ENCODE measurements around the gene ARHGAP10.

ARHGAP10 gene

DNA sequence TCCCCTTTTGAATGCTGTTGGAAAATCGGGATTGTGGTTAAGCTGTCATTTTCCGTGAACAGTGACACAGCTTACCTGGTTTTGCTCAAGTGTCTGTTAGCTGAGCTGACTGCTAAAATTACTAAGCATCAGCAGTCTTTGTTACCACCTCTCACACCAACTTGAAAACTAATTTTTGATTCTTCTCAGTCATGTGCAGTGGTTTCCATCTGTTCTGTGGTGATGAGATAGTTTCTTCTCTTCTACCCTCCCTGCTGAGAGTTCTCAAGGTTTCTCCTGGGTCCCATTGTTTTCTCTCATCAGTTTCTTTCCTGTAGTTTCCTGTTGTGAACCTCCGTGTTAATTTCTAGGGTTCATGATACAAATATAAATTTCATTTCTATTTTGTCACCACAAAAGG is 225.6 kb downstream of the ARHGAP10 start:
- no peak for DNase-seq (ENCODE audit: low spot score)
- TF ChIP-seq, protein P1, sequence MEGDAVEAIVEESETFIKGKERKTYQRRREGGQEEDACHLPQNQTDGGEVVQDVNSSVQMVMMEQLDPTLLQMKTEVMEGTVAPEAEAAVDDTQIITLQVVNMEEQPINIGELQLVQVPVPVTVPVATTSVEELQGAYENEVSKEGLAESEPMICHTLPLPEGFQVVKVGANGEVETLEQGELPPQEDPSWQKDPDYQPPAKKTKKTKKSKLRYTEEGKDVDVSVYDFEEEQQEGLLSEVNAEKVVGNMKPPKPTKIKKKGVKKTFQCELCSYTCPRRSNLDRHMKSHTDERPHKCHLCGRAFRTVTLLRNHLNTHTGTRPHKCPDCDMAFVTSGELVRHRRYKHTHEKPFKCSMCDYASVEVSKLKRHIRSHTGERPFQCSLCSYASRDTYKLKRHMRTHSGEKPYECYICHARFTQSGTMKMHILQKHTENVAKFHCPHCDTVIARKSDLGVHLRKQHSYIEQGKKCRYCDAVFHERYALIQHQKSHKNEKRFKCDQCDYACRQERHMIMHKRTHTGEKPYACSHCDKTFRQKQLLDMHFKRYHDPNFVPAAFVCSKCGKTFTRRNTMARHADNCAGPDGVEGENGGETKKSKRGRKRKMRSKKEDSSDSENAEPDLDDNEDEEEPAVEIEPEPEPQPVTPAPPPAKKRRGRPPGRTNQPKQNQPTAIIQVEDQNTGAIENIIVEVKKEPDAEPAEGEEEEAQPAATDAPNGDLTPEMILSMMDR (IDR thresholded peaks at IDR 0.05; ENCODE audit: extremely low read depth, missing control alignments), result no peak

DNA sequence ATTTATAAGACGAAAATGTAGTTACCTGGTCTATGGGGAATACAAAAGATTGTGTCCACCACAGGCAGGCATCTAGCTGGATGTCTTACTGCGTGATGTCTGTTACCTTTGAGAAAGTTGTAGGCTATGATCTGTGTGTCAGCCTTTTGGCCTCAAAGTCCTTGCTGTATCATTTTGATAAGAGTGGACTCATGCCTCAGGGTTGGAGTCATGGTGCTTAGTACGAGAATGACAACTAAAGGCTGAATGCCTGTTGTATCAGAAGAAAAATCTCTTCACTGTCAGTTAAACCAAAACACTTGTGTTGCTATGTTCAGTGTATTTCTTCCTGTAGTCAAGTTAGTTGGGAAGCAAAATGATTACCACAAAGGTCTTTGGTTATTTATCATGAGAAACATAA is 226.2 kb downstream of the ARHGAP10 start:
- no peak for DNase-seq (ENCODE audit: low spot score)

DNA sequence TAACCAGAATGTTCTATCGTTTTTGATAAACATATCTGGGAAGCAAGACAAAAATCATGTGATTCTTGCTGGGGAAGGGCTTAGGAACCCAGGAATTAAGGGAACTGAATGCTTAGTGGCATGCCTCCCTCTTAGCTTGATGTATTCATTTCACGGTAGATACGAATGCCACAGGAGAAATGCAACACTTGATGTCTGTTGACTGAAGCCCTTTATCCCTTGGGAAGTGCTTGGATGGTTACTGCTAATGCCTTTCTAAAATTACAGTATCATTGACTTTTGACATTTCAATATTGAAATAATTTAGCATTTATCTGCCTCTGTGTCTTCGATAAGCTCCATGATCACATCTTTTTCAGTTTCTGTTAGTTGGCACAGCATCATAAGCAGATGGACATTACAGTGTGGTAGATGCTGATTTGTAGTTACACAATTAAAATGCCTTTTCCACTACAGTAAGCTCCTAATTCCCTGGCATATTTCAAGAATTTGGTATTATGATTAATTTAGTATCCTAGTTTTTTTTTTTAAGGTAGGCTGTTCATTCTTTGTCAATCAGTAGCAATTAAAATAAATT is 226.7 kb downstream of the ARHGAP10 start:
- no peak for DNase-seq (ENCODE audit: low spot score)
- TF ChIP-seq, protein P1 (IDR thresholded peaks at IDR 0.05; ENCODE audit: extremely low read depth, missing control alignments), result no peak

More for the DNA sequence above, 226.2 kb downstream of the ARHGAP10 start:
- TF ChIP-seq, protein P1 (IDR thresholded peaks at IDR 0.05; ENCODE audit: extremely low read depth, missing control alignments), result no peak

DNA sequence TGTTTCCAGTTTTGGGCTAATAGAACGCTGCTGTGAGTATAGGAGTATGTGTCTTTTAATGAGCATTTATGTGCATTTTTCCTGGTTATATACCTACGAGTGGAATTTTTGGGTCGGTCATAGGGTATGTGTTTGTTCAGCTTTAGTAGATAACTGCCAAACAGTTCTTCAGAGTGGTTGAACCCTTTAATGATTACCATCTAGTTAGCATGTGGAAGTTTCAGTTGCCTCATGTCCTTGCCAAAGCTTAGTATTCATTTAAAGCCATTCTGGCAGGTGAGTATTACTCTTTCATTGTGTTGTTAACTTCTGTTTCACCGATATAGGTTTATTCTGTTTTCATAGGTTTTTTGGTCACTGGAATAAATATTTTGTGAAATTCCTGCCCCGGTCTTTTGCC is 229.1 kb downstream of the ARHGAP10 start:
- TF ChIP-seq, protein P1 (IDR thresholded peaks at IDR 0.05; ENCODE audit: extremely low read depth, missing control alignments), result no peak
- no peak for DNase-seq (ENCODE audit: low spot score)

DNA sequence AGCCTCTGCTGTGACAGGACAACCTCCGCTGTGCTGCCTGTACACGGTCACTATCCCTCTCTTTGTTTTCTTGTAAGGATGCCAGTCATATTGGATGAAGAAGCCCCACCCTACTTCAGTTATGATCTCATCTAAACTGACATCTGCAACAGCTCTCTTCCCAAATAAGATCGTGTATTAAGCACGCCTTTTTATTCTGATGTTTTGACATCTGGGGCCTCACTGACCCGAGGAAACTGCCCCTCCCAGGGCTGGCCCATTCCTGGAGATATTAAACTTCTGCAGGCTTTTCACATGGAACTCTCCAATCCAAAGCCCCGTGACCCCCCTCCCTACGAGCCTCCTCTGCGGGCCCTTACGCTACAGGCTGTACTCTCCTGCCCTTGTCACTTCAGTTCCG is 232.0 kb downstream of the ARHGAP10 start:
- TF ChIP-seq, protein P1 (IDR thresholded peaks at IDR 0.05; ENCODE audit: extremely low read depth, missing control alignments), result no peak

DNA sequence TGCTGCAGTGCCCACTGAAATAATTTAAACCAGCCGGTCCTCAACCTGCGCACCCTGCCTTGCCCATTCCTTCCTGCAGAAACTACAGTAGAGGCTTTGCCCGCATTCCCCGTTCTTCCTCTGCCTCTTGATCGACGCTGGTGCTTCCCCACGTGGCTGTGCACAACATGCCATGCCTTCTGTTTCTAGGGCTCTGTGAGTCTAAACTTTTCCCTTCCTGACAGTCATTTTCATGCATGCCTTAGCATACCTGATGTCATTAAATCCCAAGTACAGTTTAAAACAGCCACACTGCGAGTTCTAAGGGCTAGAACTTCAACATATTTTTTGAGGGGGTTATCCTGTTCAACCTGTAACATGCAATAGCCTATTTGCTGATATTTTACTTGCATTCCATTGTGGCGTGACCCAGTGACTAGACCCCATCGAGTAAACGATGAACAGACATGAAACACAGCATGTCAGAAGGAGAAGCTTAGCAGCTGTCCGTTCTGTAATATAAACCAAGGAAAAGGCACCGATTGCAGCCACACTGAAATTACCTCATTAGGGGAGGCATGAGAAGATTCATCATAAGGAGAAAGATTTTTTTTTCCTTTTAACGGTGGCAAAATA is 232.5 kb downstream of the ARHGAP10 start:
- no peak for DNase-seq (ENCODE audit: low spot score)
- TF ChIP-seq, protein P1 (IDR thresholded peaks at IDR 0.05; ENCODE audit: extremely low read depth, missing control alignments), result no peak

More for the DNA sequence above, 232.0 kb downstream of the ARHGAP10 start:
- DNase-seq (ENCODE audit: low spot score), result no peak

DNA sequence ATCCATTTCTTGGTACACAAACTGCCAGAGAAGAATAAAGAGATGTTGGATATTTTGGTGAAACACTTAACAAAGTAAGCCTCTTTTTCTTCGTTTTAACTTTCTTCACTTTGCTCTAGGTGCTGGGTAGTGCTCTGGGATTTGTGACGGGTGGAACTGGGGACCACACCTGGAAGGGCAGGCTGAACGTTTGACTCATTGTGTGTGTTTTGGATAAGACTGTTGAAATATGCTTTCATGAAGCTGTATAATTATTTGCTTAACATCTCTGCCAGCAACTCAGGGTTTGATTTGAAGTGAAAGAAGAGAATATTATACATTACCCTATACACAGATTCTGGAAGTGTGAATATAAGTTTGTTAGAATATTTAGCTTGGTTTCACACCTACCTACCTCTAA is 233.2 kb downstream of the ARHGAP10 start:
- TF ChIP-seq, protein P1 (IDR thresholded peaks at IDR 0.05; ENCODE audit: extremely low read depth, missing control alignments), result no peak
- DNase-seq (ENCODE audit: low spot score), result no peak
